Measurements from ENCODE around the gene ZNF146.
"Not testable (repeated sequence)": the region's sequence is repeated elsewhere in the genome, so short reads cannot be mapped to it uniquely, and the experiment has no call there.

ZNF146 gene

DNA sequence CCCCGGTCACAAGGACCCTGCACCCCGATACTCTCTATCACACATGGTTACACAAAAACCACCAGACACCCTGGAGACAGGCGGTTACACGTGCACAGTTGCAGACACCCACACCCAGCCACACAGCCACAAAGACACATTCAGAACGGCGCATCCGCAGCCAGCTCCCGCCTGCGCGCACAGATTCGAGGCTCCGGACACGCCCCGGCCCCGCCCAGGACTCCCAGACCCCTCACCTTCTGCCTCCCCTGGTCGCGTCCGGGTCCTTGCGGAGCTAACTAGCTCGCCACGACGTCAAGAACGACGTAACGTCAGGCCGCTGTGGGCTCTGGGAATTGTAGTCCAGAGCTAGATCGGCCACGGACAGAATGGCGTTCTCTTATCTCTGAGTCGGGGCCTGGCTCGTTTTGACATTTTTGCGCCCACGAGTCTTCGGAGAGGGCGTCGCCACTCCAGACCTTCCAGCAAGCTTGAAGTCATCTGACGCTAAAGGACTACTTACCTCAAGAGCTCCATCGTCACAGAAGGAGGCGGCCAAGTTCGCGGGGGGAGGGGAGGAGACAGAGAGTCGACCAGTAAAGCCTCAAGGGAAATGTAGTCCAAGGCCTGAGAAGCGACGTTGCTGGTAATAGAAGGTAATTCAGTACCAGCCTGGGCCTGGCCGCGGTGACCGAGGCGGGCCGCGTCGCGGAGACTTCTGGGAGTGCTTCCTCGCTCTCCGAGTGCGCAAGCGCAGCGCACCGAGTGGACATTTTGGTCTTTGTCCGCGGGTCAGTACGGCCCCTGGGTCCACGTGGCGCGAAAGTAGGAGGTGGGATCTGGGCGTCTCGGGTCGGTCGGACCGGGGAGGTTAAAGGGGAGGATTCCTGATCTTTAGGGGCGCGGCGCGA is at the start of gene ZNF146, which contains the start of gene ZNF565:
TSS of gene ZNF146 (plus strand) at position 721 of the 890 bp plus-strand sequence. CDS start 21,335 bp downstream, outside the sequence.
TSS of gene ZNF565 (minus strand) at position 280 of the 890 bp plus-strand sequence. CDS start 12,680 bp downstream, outside the sequence.
- peak; percentile 98 to 99 for DNase-seq

DNA sequence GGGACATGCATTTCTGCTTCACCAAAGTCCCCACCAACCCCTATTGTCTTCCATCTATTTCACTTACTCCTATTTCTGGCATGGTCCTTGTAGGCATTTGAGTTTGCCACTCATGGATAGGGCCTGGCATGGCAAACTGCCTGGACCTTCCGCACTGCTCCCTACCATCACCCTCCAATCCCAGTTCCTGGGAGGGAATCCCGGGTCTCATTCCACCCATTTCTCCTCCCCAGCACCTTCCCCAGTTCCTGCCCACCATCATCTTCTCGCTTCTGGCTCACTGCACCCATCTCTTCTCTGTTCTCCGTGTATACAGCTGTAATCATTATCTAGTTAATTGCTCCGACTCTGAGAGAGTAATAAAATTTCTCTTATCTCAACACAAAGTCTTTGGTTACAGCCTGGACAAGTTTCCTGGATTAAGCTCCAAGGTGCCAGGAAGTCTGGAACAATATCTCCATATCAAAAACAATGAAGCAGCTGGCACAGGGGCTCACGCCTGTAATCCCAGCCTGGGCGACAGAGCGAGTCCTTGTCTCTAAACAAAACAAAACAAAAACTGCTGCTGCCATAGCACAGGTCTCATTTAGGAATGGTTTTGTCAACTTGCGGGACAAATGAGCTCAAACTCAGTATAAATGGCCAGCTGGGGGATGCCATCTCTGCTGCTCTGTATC is 45.7 kb upstream of the ZNF146 start:
- DNase-seq = no peak

DNA sequence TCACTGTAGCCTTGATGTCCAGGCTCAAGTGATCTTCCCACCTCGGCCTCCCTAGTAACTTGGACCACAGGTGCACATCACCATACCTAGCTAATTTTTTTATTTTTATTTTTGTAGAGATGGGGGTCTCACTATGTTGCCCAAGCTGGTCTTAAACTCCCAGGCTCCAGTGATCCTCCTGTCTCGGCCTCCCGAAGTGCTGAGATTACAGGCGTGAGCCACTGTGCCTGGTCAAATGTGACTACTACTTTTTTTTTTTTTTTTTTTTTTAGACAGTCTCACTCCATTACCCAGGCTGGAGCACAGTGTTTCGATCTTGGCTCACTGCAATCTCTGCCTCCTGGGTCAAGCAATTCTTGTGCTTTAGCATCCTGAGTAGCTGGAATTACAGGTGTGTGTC is 42.1 kb upstream of the ZNF146 start:
- no peak for DNase-seq

DNA sequence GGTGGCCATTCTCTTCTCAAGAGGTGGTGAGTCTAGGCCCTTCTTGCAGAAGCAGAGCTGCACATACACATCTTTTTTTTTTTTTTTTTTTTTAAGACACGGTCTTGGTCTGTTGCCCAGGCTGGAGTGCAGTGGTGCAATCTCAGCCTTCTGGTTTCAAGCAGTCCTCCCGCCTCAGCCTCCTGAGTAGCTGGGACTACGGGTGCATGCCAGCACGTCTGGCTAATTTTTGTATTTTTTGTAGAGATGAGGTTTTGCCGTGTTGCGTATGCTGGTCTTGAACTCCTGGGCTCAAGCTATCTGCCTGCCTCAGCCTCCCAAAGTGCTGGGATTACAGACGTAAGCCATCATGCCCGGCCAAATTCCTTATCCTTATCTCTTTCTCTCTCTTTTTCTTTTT is 41.1 kb upstream of the ZNF146 start:
- DNase-seq = not testable (repeated sequence)

DNA sequence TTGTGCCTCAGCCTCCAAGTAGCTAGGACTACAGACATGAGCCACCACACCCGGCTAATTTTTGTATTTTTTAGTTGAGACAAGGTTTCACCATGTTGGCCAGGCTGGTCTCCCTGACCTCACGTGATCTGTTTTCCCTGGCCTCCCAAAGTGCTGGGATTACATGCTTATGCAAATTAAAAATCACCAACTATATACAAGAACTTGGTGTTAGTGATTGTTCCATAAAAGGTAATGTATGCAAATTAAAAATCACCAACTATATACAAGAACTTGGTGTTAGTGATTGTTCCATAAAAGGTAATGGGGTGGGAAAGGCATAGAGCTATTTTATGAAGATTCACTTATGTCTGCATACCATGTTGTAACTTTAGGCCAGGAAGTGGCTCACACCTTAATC is 35.8 kb upstream of the ZNF146 start:
- not testable (repeated sequence) for DNase-seq

DNA sequence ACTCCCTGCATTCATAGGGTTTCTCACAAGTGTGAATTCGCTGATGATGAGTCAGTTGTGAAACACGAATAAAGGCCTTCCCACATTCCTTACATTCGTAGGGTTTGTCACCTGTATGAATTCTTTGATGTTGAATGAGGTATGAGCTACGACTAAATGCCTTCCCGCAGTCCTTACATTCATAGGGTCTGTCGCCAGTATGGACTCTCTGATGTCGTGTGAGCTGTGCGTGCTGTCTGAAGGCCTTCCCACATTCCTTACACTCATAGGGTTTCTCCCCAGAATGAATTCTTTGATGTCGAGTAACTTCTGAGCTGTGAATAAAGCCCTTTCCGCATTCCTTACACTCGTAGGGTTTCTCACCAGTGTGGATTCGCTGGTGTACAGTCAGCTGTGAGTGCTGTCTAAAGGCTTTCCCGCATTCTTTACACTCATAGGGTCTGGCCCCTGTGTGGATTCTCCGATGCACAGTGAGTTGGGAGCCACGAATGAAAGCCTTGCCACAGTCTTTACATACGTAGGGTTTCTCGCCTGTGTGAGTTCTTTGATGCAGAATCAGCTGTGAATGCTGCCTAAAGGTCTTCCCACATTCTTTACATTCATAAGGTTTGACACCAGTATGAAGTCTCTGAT is 32.2 kb upstream of the ZNF146 start:
- no peak for DNase-seq

DNA sequence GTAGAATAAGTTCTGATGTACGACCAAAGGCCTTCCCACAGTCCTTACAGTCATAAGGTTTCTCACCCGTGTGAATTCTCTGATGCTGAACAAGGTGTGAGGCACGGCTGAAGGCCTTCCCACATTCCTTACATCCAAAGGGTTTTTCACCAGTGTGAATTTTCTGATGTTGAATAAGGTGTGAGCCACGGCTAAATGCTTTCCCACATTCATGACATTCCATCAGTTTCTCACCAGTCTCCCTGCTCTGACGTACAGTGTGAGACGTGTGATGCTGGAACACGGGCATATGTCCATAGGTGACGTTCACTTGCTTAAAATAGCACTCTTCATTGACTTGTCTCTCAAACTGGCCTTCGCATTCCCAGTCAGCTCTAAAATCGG is 31.7 kb upstream of the ZNF146 start:
- DNase-seq = no peak

DNA sequence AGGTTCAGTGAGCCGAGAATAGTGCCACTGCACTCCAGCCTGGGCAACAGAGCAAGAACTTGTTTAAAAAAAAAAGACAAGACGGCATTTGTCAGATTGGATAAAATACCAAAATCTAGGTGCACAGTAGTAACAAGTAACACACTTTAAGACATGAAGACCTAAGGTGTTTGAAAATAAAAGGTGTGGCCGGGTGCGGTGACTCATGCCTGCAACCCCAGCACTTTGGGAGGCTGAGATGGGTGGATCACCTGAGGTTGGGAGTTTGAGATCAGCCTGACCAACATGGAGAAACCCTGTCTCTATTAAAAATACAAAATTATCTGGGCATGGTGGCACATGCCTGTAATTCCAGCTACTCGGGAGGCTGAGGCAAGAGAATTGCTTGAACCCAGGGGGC is 28.2 kb upstream of the ZNF146 start:
- not testable (repeated sequence) for DNase-seq

DNA sequence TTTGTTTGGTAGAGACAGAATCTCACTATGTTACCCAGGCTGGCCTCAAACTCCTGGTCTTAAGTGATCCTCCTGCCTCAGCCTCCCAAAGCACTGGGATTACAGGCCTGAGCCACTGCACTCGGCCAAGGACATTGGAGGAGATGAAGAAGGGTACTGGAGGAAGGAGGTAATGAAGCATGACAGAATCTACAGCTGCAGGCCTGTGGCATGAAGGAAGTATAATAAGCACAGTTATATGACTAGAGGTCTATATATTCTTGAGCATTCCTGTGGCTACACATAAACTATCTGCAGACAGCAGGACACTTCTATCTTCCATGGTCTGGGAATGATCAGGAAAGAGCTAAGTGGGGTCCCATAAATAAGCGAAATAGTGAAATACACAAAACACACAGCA is 18.7 kb upstream of the ZNF146 start:
- DNase-seq = no peak

DNA sequence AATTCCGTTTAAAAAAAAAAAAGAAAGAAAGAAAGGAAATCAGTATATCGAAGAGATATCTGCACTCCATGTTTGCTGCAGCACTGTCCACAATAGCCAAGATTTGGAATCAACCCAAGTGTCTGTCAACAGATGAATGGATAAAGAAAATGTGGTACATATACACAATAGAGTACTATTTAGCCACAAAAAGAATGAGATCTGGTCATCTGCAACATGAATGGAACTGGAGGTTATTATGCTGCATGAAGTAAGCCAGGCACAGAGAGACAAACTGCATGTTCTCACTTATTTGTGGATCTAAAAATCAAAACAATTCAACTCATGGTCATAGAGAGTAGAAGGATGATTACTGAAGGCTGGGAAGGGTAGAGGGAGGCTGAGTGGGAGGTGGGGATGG is 16.8 kb upstream of the ZNF146 start:
- DNase-seq = no peak

DNA sequence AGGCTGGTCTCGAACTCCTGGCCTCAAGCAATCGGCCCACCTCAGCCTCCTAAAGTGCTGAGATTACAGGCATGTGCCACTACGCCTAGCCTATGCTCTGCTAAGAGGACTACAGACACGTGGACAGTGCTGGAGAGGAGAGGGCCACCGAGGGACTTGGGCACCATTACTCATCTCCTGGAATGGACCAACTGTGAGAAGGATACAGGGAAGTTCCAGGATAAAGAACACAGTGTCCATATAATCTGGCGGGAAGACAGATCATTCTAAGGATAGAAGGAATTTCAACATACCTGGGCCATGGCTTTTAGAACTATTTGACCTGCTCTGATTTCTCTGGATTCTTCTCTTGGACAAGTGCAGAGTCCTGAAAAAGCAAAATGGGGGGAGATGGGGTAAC is 13.2 kb upstream of the ZNF146 start:
- no peak for DNase-seq

DNA sequence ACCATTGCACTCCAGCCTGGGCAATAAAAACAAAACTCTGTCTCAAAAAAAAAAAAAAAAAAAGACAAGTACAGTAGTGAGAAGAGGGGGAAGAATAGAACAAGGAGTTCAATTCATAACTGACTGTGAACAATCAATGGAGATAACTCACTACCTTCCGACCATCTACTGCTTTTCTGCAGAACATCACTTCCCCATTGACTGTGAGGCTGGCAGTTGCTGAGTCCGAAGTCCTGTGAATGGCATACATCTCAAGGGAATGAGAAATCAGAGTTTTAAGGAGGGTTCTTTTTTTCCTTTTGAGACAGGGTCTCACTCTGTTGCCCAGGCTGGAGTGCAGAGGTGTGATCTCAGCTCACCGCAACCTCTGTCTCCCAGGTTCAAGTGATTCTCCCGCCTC is 11.6 kb upstream of the ZNF146 start:
- DNase-seq = no peak

DNA sequence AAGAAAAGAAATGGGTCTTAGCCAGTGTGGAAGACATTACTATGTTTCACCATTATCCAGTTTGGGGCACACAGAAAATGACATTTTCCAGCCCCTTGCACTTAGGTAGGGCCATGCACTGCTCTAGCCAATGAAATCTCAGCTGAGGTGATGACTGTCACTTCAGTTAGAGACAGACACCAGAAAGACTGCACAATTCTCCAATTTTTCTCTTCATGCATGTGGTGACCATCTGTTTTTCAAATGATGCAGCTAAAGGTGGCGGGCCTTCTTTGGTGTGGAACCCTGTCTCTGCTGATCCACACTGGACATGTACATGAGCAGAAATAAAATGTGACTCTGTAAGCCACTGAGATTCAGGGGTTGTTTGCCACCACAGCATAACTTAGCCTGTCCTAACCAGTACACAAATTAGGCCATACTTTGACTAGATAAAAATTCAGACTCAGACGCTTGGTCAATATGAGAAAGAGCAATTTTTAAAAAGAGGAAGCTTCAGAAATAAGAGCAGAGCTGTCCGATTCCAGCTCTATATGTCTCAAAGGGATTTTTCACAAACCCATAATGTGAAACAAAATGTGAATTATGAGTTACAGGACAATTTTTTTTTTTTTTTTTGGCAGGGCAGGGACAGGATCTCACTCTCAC is 7.2 kb upstream of the ZNF146 start:
- no peak for DNase-seq

DNA sequence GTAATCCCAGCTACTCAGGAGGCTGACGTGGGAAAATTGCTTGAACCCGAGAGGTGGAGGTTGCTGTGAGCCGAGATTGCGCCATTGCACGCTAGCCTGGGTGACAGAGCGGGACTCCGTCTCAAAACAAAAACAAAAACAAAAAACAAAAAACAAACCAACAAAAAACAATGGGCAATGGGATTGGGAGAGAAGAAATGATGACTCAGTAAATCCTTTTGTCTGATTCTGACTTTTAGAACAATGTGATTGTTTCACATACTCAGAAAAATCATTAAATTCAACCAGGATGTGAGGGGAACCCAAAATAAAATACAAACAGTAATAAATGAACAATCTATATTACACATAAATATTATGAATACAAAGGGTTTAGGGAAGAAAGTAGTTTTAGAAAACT is 5.5 kb upstream of the ZNF146 start:
- no peak for DNase-seq

DNA sequence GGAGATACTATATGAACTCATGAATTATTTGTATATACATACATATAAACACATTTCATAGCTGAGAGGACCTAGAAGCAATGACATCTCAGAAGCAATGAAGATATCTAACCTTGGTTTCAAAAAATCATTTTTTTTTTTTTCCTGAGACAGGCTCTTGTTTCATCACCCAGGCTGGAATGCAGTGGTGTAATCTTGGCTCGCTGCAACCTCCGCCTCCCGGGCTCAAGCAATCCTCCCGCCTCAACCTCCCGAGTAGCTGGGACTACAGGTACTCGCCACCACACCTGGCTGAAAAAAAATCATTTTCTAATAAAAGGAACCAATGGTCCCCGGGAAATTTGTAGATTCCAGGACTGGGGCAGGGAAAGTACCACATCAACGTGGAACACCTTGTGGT is 4.4 kb upstream of the ZNF146 start:
- no peak for DNase-seq

DNA sequence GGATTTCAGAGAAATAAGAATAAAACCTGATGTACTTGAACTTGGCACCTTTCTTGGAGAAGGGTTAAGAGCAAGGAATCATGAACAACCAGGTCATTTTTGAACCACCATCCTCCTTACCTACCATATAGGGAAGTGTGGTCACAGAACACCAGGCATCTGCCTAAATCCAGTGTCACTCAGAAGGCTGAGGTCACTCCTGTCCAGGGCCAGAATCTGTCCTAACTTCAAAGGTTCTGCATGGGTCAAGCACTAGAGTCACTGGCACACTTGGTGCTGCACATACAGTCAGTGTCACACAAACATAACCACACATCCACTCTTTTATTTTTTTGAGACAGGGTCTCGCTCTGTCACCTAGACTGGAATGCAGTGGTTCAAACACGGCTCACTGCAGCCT is 2.0 kb upstream of the ZNF146 start:
- DNase-seq = no peak

DNA sequence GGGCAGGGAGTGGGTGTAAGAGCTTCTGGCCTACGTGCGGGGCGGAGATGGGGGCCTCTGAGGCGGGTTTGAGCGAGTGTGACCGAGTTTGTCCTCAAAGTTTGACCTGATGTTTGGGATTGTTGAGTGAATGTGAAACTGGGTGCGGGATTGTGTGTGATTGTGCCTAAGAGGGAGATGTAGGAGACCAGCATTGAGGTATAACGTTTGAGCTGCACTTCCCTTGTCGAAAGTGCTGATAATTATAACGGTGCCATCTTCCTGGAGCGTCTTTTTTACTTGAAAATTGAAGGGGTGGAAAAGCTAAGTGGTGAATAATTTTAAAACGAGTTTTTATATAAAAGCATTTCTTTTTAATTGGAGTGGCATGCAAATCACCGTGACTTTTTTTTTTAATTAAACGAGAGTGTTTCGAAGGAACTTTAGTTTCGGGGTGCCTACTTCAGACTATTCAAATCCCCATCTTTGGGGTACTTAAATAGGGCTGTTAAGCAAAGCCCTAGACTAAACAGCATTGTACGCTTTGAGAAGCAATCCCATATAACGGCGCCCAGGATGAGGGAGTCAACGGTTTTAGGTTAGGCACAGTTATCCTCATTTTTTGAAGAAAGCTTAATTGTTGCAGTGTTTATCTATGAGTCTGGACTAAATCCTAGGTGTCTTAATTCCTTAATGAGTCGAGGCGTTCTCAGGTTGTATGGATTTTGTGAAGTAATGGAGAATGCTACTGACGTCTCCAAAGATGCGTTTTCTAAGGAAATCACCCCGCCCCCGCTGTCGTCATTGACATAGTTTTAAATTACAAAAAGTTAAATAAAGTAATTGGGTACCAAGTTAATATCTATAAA is 594 bp downstream of the ZNF146 start:
- no peak for DNase-seq

DNA sequence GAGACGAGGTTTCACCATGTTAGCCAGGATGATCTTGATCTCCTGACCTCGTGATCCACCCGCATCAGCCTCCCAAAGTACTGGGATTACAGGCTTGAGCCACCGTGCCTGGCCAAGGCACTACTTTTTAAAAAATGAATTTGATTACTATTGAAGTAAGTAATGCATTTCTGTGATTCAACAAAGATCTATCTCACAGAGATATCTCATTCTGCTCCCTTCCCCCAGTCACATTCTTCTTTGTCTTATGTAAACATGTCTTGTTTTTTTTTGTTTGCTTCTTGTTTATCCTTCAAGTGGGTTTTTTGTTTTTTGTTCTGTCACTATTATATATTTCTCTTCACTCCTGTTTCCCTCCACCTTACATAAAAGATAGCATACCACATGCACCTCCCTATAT is 6.6 kb downstream of the ZNF146 start:
- DNase-seq = no peak

DNA sequence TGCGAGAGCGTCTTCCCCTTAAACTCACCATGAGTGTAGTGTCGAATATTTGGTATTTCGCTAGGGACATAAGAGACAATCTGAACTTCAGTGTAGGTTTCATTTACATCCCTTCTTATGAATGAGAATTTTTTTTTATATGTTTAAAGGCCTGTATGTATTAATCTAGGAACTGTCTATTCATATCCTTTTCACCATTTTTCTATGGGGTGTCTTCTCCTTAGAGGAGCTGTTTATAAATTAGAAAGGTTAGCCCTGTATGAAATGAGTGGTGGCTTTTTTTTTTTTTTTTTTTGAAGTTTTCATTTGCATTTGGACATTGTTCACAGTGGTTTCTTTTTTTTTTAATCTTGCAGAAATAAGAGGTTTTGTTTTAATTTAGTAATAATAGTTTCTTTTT is 7.6 kb downstream of the ZNF146 start:
- DNase-seq = no peak

DNA sequence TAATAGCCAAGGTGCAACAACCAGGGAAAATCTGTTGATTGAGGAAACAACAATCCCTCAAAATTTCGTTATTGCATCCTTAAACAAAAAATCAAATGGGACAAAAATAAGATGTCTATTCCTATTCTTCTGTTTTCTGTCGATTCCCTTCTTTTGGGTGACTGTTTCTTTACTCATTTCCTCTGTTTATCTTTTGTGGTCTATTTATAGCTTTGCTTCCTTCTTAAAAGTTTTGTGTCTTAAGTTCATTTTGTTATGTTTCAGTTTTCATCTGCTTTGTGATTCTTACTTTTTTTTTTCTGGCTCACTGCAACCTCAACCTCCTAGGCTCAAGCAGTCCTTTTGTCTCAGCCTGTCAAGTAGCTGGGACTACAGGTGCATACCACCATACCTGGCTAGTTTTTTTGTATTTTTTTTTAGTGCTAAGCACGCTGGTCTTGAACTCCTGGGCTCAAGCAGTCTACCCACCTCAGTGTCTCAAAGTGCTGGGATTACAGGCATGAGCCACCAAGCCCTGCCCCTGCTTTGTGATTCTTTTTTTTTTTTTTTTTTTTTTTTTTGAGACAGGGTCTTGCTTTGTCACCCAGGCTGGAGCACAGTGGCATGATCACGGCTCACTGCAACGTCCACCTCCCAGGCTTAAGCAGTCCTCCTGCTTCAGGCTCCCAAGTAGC is 10.4 kb downstream of the ZNF146 start:
- DNase-seq = no peak

DNA sequence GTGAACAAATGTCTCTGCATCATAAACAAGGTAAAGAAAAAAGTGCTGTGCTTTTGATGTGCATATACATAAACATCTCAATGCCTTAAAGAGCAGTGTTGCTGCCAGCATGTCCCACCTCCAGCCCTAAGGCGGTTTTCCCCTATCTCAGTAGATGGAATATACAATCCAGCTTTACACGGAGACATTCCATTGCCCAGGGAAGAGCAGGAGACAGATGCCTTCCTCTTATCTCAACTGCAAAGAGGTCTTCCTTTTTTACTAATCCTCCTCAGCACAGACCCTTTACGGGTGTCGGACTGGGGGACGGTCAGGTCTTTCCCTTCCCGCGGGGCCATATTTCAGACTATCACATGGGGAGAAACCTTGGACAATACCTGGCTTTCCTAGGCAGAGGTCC is 18.7 kb downstream of the ZNF146 start:
- not testable (repeated sequence) for DNase-seq
